Neural cell (in vitro differentiated cells): Measurements from ENCODE around the gene NOS1AP. TPM values are rescaled to one million over a fixed set of nuclear protein-coding genes. Genes with fewer than 3 reads are reported as not detected.

Experiments used
- H2AFZ ChIP-seq: fragments of 200-600, 300-800 bp; sonication (generic), shearing (Covaris generic); 2 replicates; pipeline ENCODE4 v1.6.0; 2014; ENCODE audit warnings: low read depth, mild to moderate bottlenecking, antibody characterized with exemption, low read length, moderate library complexity
- H3F3A ChIP-seq: fragments of 200-600 bp; shearing (Covaris generic); 2 replicates; pipeline ENCODE4 v1.6.1; 2016; ENCODE audit warnings: mild to moderate bottlenecking, moderate library complexity, mixed read lengths, antibody characterized with exemption, low read length; ENCODE audit not compliant: insufficient read depth, poor library complexity, severe bottlenecking
- H3K27ac ChIP-seq: fragments of 200-600, 300-800 bp; sonication (generic), shearing (Covaris generic); 2 replicates; pipeline ENCODE4 v1.5.1; 2014; ENCODE audit warnings: mild to moderate bottlenecking, low read length, moderate library complexity
- H3K27me3 ChIP-seq: fragments of 300-800, 200-600 bp; sonication (generic), shearing (Covaris generic); 2 replicates; pipeline ENCODE4 v1.6.0; 2014; ENCODE audit warnings: mild to moderate bottlenecking, low read depth, low read length, moderate library complexity; ENCODE audit not compliant: insufficient read depth
- H3K36me3 ChIP-seq: fragments of 300-800, 200-600 bp; sonication (generic), shearing (Covaris generic); 2 replicates; pipeline ENCODE4 v1.5.1; 2014; ENCODE audit warnings: mild to moderate bottlenecking, antibody characterized with exemption, low read length, moderate library complexity; ENCODE audit not compliant: insufficient read depth
- H3K4me2 ChIP-seq: fragments of 300-800, 200-600 bp; sonication (generic), shearing (Covaris generic); 2 replicates; pipeline ENCODE4 v1.6.0; 2014; ENCODE audit warnings: mild to moderate bottlenecking, low read length
- H3K4me3 ChIP-seq: fragments of 300-800, 200-600 bp; sonication (generic), shearing (Covaris generic); 2 replicates; pipeline ENCODE4 v1.5.1; 2014; ENCODE audit warnings: mild to moderate bottlenecking, low read length, moderate library complexity
- H3K79me2 ChIP-seq: fragments of 200-600 bp; shearing (Covaris generic); replicated peaks from 2 replicates; pipeline ENCODE4 v1.6.0; 2014; ENCODE audit warnings: mild to moderate bottlenecking, low read length, moderate library complexity; ENCODE audit not compliant: insufficient read depth
- H3K9ac ChIP-seq: fragments of 300-800, 200-600 bp; sonication (generic), shearing (Covaris generic); 2 replicates; pipeline ENCODE4 v1.6.1; 2016; ENCODE audit warnings: mild to moderate bottlenecking, low read length, mixed read lengths
- H3K9me2 ChIP-seq: fragments of 200-600 bp; shearing (Covaris generic); 2 replicates; pipeline ENCODE4 v1.6.1; 2016; ENCODE audit warnings: mild to moderate bottlenecking, low read length, mixed read lengths; ENCODE audit not compliant: insufficient read depth
- H3K9me3 ChIP-seq: fragments of 200-600, 300-800 bp; sonication (generic), shearing (Covaris generic); 2 replicates; pipeline ENCODE4 v1.6.1; 2016; ENCODE audit warnings: mild to moderate bottlenecking, mixed run types, low read length, moderate library complexity, mixed read lengths
- H4K20me1 ChIP-seq: fragments of 200-600 bp; shearing (Covaris generic); 2 replicates; pipeline ENCODE4 v1.6.1; 2016; ENCODE audit warnings: mild to moderate bottlenecking, mixed run types; ENCODE audit not compliant: insufficient read depth
- CTCF ChIP-seq: fragments of 450-650 bp; IDR thresholded peaks from 2 replicates; pipeline ENCODE4 v1.5.1; 2014; ENCODE audit warnings: antibody characterized with exemption, mild to moderate bottlenecking, moderate library complexity; ENCODE audit not compliant: poor library complexity, severe bottlenecking
- EP300 ChIP-seq: fragments of 450-650 bp; conservative IDR thresholded peaks from 2 replicates; pipeline ENCODE4 v1.6.1; 2014; ENCODE audit warnings: antibody characterized with exemption, mild to moderate bottlenecking, moderate library complexity; ENCODE audit not compliant: poor library complexity, severe bottlenecking
- EZH2 ChIP-seq: fragments of 200-600, 300-800 bp; shearing (Covaris generic), sonication (generic); IDR thresholded peaks from 2 replicates; pipeline ENCODE4 v1.6.1; 2014; ENCODE audit warnings: antibody characterized with exemption, low read length, borderline replicate concordance, mild to moderate bottlenecking; ENCODE audit not compliant: insufficient read depth, poor library complexity, severe bottlenecking
- MXI1 ChIP-seq: fragments of 450-650 bp; conservative IDR thresholded peaks from 2 replicates; pipeline ENCODE4 v1.6.1; 2014; ENCODE audit warnings: antibody characterized with exemption, mild to moderate bottlenecking; ENCODE audit not compliant: poor library complexity, severe bottlenecking
- POLR2AphosphoS5 ChIP-seq: IDR thresholded peaks from 2 replicates; pipeline ENCODE4 v1.6.1; 2012
- RAD21 ChIP-seq: fragments of 450-650 bp; conservative IDR thresholded peaks from 2 replicates; pipeline ENCODE4 v1.6.1; 2014; ENCODE audit warnings: antibody characterized with exemption, mild to moderate bottlenecking, moderate library complexity
- REST ChIP-seq: IDR thresholded peaks from 2 replicates; pipeline ENCODE4 v1.6.1; 2012; ENCODE audit warnings: borderline replicate concordance
- SMC3 ChIP-seq: fragments of 450-650 bp; conservative IDR thresholded peaks from 2 replicates; pipeline ENCODE4 v1.6.1; 2014; ENCODE audit warnings: antibody characterized with exemption, mild to moderate bottlenecking, moderate library complexity; ENCODE audit not compliant: poor library complexity
- TAF1 ChIP-seq: IDR thresholded peaks from 2 replicates; pipeline ENCODE4 v1.6.1; 2012; ENCODE audit warnings: low read depth
- polyA plus RNA-seq: library from polyadenylated mRNA; depleted of rRNA; stranded (reverse); fragments of >200 nt; gene quantifications from 2 replicates; pipeline ENCODE4 v1.2.3, GENCODE V29; 2014

NOS1AP gene
- polyA plus RNA-seq, 1 donor from 2014 or later = 5.3 TPM

GRCh38 chr1:162381941-162382750 is 312.7 kb downstream of the NOS1AP start:
- Histone ChIP-seq H3K4me3 (no peak overlapping the region), H2AFZ (no peak overlapping the region), H3K27ac (no peak overlapping the region), H3F3A (no peaks in the 10 kb centered on the region), H3K9me2 (no peaks in the 10 kb centered on the region), H3K36me3 (peaks cover 8% of the 10 kb centered on the region), H3K9ac (no peak overlapping the region), H3K79me2 (no peaks in the 10 kb centered on the region), H3K4me2 (no peak overlapping the region), H4K20me1 (no peaks in the 10 kb centered on the region), H3K27me3 (no peaks in the 10 kb centered on the region), H3K9me3 (no peaks in the 10 kb centered on the region)
- TF ChIP-seq POLR2AphosphoS5 (no peak), SMC3 (no peak), REST (no peak), TAF1 (no peak), EP300 (no peak), EZH2 (no peak), CTCF (no peak), RAD21 (no peak), MXI1 (no peak)

GRCh38 chr1:162383091-162383490 is 313.6 kb downstream of the NOS1AP start:
- Histone ChIP-seq H3K36me3 (peaks cover 8% of the 10 kb centered on the region), H3K4me2 (no peak overlapping the region), H3K9ac (no peak overlapping the region), H3K27ac (no peak overlapping the region), H3K4me3 (no peak overlapping the region), H4K20me1 (no peaks in the 10 kb centered on the region), H2AFZ (no peak overlapping the region), H3F3A (no peaks in the 10 kb centered on the region), H3K9me3 (no peaks in the 10 kb centered on the region), H3K27me3 (no peaks in the 10 kb centered on the region), H3K9me2 (no peaks in the 10 kb centered on the region), H3K79me2 (no peaks in the 10 kb centered on the region)
- no peak for TF ChIP-seq CTCF
- no peak for TF ChIP-seq MXI1
- no peak for TF ChIP-seq REST
- no peak for TF ChIP-seq EZH2
